ENCODE results near the gene ACTMAP.

ACTMAP gene

DNA sequence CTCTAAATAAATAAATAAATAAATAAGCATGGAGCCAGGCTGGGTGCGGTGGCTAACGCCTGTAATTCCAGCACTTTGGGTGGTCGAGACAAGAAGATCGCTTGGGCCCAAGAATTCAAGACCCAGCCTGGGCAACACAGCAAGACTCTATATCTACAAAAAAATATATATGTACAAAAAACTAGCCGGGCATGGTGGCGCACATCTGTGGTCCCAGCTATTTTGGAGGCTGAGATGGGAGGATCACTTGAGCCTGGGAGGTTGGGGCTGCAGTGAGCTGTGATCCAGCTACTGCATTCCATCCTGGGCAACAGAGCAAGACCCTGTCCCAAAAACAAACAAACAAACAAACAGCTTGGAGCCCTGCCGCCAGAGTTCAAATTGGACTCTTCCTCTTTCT, 2.7 kb downstream of the ACTMAP start:
- peaks cover 16% of the 10 kb centered on the region for H3K4me1 ChIP-seq (ENCODE audit: control insufficient read depth, insufficient read depth, low read length, poor library complexity, severe bottlenecking)
- H3K36me3 ChIP-seq (ENCODE audit: control insufficient read depth, insufficient read depth, low read length), result no peaks in the 10 kb centered on the region
- no peak for DNase-seq
- H3K9me3 ChIP-seq (ENCODE audit: control insufficient read depth, low read length), result no peaks in the 10 kb centered on the region
- no peak overlapping the region for H3K27ac ChIP-seq (ENCODE audit: insufficient read depth, low read length, poor library complexity, severe bottlenecking)
- no peaks in the 10 kb centered on the region for H3K27me3 ChIP-seq (replicated peaks; ENCODE audit: control insufficient read depth, insufficient read depth, low read length, poor library complexity, severe bottlenecking)
- no peak overlapping the region for H3K4me3 ChIP-seq (ENCODE audit: insufficient read depth, low read depth, low read length, poor library complexity, severe bottlenecking)

DNA sequence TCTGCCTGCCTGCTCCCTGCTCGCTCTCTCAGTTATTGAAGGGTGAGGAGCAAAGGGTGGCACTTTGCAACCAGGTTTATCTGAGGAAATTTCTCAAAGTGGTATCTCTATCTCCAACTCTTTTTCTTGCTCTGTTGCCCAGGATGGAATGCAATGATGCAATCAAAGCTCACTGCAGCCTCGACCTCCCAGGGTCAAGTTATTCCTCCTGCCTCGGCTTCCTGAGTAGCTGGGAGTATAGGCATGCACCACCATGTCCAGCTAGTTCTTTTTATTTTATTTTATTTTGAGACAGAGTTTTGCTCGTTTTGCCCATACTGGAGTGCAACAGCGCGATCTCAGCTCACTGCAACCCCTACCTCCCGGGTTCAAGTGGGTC, 4.9 kb downstream of the ACTMAP start:
- Histone ChIP-seq H3K27me3 (replicated peaks; ENCODE audit: control insufficient read depth, insufficient read depth, low read length, poor library complexity, severe bottlenecking) (no peaks in the 10 kb centered on the region), H3K36me3 (ENCODE audit: control insufficient read depth, insufficient read depth, low read length) (no peaks in the 10 kb centered on the region), H3K9me3 (ENCODE audit: control insufficient read depth, low read length) (no peaks in the 10 kb centered on the region), H3K4me3 (ENCODE audit: insufficient read depth, low read depth, low read length, poor library complexity, severe bottlenecking) (no peak overlapping the region), H3K27ac (ENCODE audit: insufficient read depth, low read length, poor library complexity, severe bottlenecking) (no peak overlapping the region), H3K4me1 (ENCODE audit: control insufficient read depth, insufficient read depth, low read length, poor library complexity, severe bottlenecking) (peaks cover 6% of the 10 kb centered on the region)
- DNase-seq, result no peak

DNA sequence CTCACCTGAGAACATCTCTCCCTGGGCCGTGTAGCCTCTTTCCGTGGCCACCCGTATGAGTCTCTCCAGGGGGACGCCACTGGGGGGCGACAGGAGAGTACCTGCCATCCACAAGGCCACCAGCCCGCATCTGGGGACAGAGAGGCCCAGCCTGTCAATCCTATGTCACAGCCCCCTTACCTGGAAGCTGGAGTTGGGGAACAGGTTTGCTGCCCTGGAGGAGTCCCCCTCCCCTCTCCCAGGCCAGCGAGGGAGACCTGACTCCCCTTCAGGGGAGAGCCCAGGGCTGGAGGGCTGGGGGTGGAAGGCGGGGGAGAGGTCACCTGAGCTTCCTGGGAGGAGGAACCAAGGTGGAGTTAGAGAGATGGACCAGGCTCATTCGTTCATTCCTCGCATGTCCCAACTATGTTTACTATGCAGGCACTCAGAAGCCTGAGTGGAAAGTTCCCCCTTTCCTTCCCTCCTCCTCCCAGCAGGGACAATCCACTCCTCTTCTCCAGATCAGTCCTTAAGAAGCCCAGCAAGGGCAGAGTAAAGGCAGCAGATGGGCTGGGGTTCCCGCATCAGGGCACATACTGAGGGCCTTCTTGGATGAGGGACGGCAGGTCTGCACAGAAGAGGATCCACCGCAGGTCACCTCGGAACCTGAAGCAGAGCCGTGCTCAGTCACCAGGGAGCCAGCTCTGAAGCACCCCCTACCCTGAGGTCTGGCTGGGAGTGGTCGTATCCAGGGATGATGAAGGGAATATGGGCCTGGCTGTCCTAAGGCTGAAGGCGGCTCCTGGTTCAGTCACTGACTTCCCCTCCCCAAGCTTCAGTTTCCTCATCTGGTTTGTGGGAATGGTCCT, 5.5 kb downstream of the ACTMAP start:
- Histone ChIP-seq H3K27ac (ENCODE audit: insufficient read depth, low read length, poor library complexity, severe bottlenecking) (no peak overlapping the region), H3K4me1 (ENCODE audit: control insufficient read depth, insufficient read depth, low read length, poor library complexity, severe bottlenecking) (peaks cover 2% of the 10 kb centered on the region), H3K4me3 (ENCODE audit: insufficient read depth, low read depth, low read length, poor library complexity, severe bottlenecking) (no peak overlapping the region), H3K9me3 (ENCODE audit: control insufficient read depth, low read length) (no peaks in the 10 kb centered on the region), H3K36me3 (ENCODE audit: control insufficient read depth, insufficient read depth, low read length) (peaks cover 3% of the 10 kb centered on the region), H3K27me3 (replicated peaks; ENCODE audit: control insufficient read depth, insufficient read depth, low read length, poor library complexity, severe bottlenecking) (no peaks in the 10 kb centered on the region)
- DNase-seq, result no peak

DNA sequence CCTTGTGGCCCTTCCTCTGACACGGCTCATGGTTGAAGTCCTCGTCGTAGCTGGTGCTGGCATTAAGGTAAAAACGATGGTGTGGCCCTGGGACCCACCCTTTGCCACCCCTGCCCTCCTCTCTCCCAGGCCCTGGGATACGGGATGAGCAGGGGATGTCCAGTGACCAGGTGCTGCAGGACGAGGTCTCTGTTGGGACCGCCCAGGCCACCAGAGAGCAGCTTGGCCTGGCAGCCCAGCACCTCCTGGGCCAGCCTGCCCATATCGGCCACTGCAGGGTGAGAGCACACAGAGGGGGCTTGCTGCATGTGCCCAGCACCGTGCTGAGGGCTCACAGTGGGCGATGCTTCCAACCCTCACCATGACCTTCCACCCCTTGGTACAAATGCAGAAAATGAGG, 6.4 kb downstream of the ACTMAP start:
- H3K27ac ChIP-seq (ENCODE audit: insufficient read depth, low read length, poor library complexity, severe bottlenecking), result no peak overlapping the region
- H3K9me3 ChIP-seq (ENCODE audit: control insufficient read depth, low read length), result no peaks in the 10 kb centered on the region
- H3K4me3 ChIP-seq (ENCODE audit: insufficient read depth, low read depth, low read length, poor library complexity, severe bottlenecking), result no peak overlapping the region
- H3K27me3 ChIP-seq (replicated peaks; ENCODE audit: control insufficient read depth, insufficient read depth, low read length, poor library complexity, severe bottlenecking), result no peaks in the 10 kb centered on the region
- DNase-seq, result no peak
- H3K4me1 ChIP-seq (ENCODE audit: control insufficient read depth, insufficient read depth, low read length, poor library complexity, severe bottlenecking), result no peaks in the 10 kb centered on the region
- peaks cover 3% of the 10 kb centered on the region for H3K36me3 ChIP-seq (ENCODE audit: control insufficient read depth, insufficient read depth, low read length)

DNA sequence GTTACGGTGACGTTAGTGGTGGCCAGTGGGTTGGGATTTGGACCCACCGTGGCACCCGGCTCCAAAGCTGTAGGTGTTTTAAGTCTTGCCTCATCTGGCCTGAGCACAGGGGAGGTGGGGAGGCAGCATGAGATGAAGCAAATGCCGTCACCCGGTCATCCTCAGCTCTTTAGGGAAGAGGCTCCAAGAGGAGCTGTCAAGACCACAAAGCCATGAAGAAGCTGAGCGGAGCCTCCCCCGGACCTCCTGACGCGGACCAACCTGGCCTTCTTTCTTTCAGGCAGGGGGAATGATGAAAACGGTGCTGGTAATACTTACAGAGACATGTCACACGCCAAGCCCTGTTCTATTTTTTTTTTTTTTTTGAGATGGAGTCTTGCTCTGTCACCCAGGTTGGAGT, 7.4 kb downstream of the ACTMAP start:
- H3K27me3 ChIP-seq (replicated peaks; ENCODE audit: control insufficient read depth, insufficient read depth, low read length, poor library complexity, severe bottlenecking), result no peaks in the 10 kb centered on the region
- H3K9me3 ChIP-seq (ENCODE audit: control insufficient read depth, low read length), result no peaks in the 10 kb centered on the region
- no peak overlapping the region for H3K27ac ChIP-seq (ENCODE audit: insufficient read depth, low read length, poor library complexity, severe bottlenecking)
- peaks cover 3% of the 10 kb centered on the region for H3K36me3 ChIP-seq (ENCODE audit: control insufficient read depth, insufficient read depth, low read length)
- DNase-seq, result no peak
- H3K4me1 ChIP-seq (ENCODE audit: control insufficient read depth, insufficient read depth, low read length, poor library complexity, severe bottlenecking), result no peaks in the 10 kb centered on the region
- H3K4me3 ChIP-seq (ENCODE audit: insufficient read depth, low read depth, low read length, poor library complexity, severe bottlenecking), result no peak overlapping the region

DNA sequence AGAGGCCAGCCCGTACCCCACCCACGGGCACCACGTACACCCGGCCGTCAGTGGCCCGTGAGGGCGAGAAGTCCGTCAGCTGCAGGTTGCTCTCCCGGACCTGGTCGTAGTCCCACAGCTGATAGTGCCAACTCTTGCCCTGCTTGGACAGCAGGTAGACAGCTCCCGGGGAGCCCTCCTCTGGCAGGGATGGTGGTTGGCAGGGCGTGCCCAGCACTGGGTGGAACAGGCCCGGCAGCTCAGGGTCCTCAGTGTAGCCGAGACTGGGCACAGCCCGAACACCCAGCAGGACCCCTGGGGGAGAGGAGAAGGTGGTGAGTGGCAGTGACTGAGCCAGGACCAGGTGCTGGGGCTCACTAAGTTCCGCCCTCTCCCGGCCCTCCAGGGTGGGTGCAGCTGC, 7.8 kb downstream of the ACTMAP start:
- no peaks in the 10 kb centered on the region for H3K4me1 ChIP-seq (ENCODE audit: control insufficient read depth, insufficient read depth, low read length, poor library complexity, severe bottlenecking)
- H3K27ac ChIP-seq (ENCODE audit: insufficient read depth, low read length, poor library complexity, severe bottlenecking), result no peak overlapping the region
- H3K36me3 ChIP-seq (ENCODE audit: control insufficient read depth, insufficient read depth, low read length), result peaks cover 4% of the 10 kb centered on the region
- no peaks in the 10 kb centered on the region for H3K9me3 ChIP-seq (ENCODE audit: control insufficient read depth, low read length)
- no peak overlapping the region for H3K4me3 ChIP-seq (ENCODE audit: insufficient read depth, low read depth, low read length, poor library complexity, severe bottlenecking)
- no peak for DNase-seq
- H3K27me3 ChIP-seq (replicated peaks; ENCODE audit: control insufficient read depth, insufficient read depth, low read length, poor library complexity, severe bottlenecking), result no peaks in the 10 kb centered on the region

DNA sequence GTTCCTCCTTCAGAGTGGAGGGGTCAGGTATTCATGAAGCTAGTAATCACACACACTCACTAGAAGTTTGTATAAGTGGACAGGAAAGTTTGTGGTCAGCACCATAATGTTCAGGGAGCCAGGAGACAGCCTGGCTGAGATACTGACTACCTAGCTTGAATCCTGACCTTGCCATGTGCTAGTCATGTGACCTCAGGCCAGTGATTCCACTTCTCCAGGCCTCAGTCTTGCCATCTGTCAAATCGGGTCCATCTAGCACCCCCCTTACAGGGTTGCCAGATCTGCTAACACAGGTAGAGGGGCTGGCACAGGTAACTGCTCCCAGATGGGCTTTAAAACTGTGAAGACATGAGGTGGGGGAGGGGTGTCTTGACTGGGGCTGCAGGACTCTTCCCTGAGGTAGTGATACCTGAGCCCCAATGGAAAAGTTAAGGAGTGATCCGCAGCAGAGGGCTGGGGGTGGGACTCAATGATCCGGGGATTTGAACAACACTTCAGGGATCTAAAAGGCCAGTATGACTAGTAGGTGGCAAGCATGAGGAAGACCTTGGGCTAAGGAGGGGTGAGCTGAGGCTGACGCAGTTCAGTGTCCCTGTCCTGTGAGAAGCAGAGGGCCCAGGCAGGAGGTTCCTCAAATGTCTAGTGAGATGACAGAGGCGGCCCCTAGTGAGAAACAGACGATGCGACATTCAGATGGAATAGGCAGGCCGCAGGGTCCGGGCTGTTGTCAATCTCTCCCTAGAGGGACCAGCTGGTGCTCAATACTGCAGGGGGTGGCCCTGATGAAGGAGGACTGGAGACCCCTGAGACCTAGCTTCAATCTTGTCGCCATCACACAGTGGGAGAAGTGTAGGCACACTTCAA, 8.5 kb downstream of the ACTMAP start:
- H3K9me3 ChIP-seq (ENCODE audit: control insufficient read depth, low read length), result no peaks in the 10 kb centered on the region
- H3K4me1 ChIP-seq (ENCODE audit: control insufficient read depth, insufficient read depth, low read length, poor library complexity, severe bottlenecking), result no peaks in the 10 kb centered on the region
- no peak overlapping the region for H3K27ac ChIP-seq (ENCODE audit: insufficient read depth, low read length, poor library complexity, severe bottlenecking)
- no peaks in the 10 kb centered on the region for H3K27me3 ChIP-seq (replicated peaks; ENCODE audit: control insufficient read depth, insufficient read depth, low read length, poor library complexity, severe bottlenecking)
- DNase-seq, result no peak
- no peak overlapping the region for H3K4me3 ChIP-seq (ENCODE audit: insufficient read depth, low read depth, low read length, poor library complexity, severe bottlenecking)
- H3K36me3 ChIP-seq (ENCODE audit: control insufficient read depth, insufficient read depth, low read length), result peaks cover 8% of the 10 kb centered on the region

DNA sequence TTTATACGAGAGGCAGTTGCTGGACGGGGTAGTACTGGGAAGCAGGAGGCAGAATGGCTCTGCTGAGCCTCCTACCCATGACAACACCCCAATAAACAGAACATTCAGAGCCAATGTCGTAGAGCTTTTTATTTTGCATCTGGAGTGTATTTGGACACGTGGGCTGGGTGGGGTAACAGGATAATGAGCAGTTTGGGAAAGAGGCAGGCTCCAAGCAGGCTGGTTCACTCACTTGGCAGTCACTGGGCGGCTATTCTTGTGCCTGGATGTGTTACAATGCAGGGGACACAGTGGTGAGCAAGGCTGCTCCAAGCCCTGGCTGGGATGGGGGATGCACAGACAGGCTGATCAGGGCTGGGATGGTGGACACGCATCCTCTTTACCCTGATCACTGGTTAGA, 9.5 kb downstream of the ACTMAP start:
- Histone ChIP-seq H3K9me3 (ENCODE audit: control insufficient read depth, low read length) (no peaks in the 10 kb centered on the region), H3K27ac (ENCODE audit: insufficient read depth, low read length, poor library complexity, severe bottlenecking) (no peak overlapping the region), H3K27me3 (replicated peaks; ENCODE audit: control insufficient read depth, insufficient read depth, low read length, poor library complexity, severe bottlenecking) (no peaks in the 10 kb centered on the region), H3K36me3 (ENCODE audit: control insufficient read depth, insufficient read depth, low read length) (peaks cover 10% of the 10 kb centered on the region), H3K4me3 (ENCODE audit: insufficient read depth, low read depth, low read length, poor library complexity, severe bottlenecking) (no peak overlapping the region), H3K4me1 (ENCODE audit: control insufficient read depth, insufficient read depth, low read length, poor library complexity, severe bottlenecking) (no peaks in the 10 kb centered on the region)
- no peak for DNase-seq

DNA sequence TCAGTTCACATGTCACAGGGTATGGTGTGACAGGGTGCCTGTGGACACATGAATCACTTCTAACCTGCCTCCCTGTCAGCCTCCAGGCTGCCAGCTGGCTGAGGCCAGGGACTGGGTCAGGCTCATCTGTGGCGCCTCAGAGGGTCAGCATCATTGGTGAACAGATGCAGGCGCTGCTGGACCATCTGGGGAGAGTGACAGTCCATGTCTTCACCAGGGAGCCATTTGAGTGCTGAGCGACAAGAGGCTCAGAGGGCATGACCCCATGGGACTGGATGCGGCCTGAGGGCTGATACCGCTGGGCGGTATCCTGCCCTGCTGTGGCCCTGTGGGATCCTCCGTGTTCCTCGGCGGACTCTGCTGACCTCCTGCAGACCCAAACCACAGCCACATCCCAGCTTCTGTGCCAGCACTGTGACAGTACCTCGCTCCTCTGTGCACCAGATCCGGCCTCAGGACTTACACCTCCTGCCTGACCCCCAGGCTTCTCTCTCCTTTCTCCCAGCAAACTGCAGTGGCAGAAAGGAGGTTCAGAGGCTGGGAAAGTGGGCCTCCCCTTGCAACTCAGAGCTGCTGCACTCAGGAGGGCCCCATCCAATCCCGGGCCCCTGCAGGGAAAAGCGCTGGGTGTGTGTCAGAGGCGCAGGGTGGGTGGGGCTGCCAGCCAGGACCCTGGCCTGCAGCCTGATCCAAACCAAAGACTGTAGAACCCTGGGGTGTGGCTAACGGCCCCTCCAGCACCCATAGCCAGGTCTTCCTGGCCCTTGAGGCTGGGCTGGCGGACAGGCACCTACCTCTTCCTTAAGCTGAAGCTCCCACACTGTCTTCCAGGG, 10.2 kb downstream of the ACTMAP start:
- peaks cover 13% of the 10 kb centered on the region for H3K36me3 ChIP-seq (ENCODE audit: control insufficient read depth, insufficient read depth, low read length)
- no peaks in the 10 kb centered on the region for H3K27me3 ChIP-seq (replicated peaks; ENCODE audit: control insufficient read depth, insufficient read depth, low read length, poor library complexity, severe bottlenecking)
- H3K4me1 ChIP-seq (ENCODE audit: control insufficient read depth, insufficient read depth, low read length, poor library complexity, severe bottlenecking), result no peaks in the 10 kb centered on the region
- H3K4me3 ChIP-seq (ENCODE audit: insufficient read depth, low read depth, low read length, poor library complexity, severe bottlenecking), result no peak overlapping the region
- DNase-seq, result no peak
- H3K9me3 ChIP-seq (ENCODE audit: control insufficient read depth, low read length), result no peaks in the 10 kb centered on the region
- H3K27ac ChIP-seq (ENCODE audit: insufficient read depth, low read length, poor library complexity, severe bottlenecking), result no peak overlapping the region
